Measurements from ENCODE around the gene CHST14.

GRCh38 chr15:40479024-40479423 is 8.2 kb downstream of the CHST14 start:
- TF ChIP-seq CTCF (IDR thresholded peaks at IDR 0.05; ENCODE audit: poor library complexity, severe bottlenecking), result no peak
- TF ChIP-seq EP300 (conservative IDR thresholded peaks at IDR 0.05; ENCODE audit: poor library complexity, severe bottlenecking), result no peak
- TF ChIP-seq SMC3 (conservative IDR thresholded peaks at IDR 0.05; ENCODE audit: poor library complexity), result no peak
- no peak for TF ChIP-seq RAD21 (conservative IDR thresholded peaks at IDR 0.05)
- no peak for TF ChIP-seq EZH2 (IDR thresholded peaks at IDR 0.05; ENCODE audit: borderline replicate concordance, insufficient read depth, low read length, poor library complexity, severe bottlenecking)
- no peak for TF ChIP-seq POLR2AphosphoS5 (IDR thresholded peaks at IDR 0.05)

Measured in neural cell (in vitro differentiated cells).